CD8-positive, alpha-beta memory T cell (primary cell): ENCODE results near the gene GNG7. TPM values are rescaled to one million over a fixed set of nuclear protein-coding genes. Genes with fewer than 3 reads are reported as not detected.
"Not testable (repeated sequence)": the region's sequence is repeated elsewhere in the genome, so short reads cannot be mapped to it uniquely, and the experiment has no call there.

Experiments used
- CTCF ChIA-PET: fragments of 350-600 bp; sonication (Branson Sonifier 250); formaldehyde crosslinking; loops from one replicate; lab custom pipeline; 2021; ENCODE audit warnings: antibody characterized with exemption; lab: Charles Lee
- POLR2A ChIA-PET: fragments of 350-600 bp; sonication (Branson Sonifier 250); formaldehyde crosslinking; loops from one replicate; lab custom pipeline; 2021; ENCODE audit warnings: antibody characterized with exemption; lab: Charles Lee
- DNase-seq, 5 donors: peaks; one replicate each; pipeline versions ENCODE4 v3.0.0 to v3.0.0-alpha.2; 2020 to 2022; ENCODE audit warnings: mixed read lengths in 1 of 5
- H3K27ac ChIP-seq: one replicate; pipeline ENCODE4 v1.7.0; 2013; ENCODE audit warnings: low read depth, mild to moderate bottlenecking, low read length, moderate library complexity
- H3K27me3 ChIP-seq: 2 replicates; pipeline ENCODE4 v1.7.0; 2013; ENCODE audit warnings: low read length, mild to moderate bottlenecking; ENCODE audit not compliant: insufficient read depth, poor library complexity, severe bottlenecking
- H3K36me3 ChIP-seq: 2 replicates; pipeline ENCODE4 v1.7.0; 2013; ENCODE audit warnings: mild to moderate bottlenecking, low read length, moderate library complexity; ENCODE audit not compliant: insufficient read depth
- H3K4me1 ChIP-seq: 2 replicates; pipeline ENCODE4 v1.7.0; 2013; ENCODE audit warnings: mild to moderate bottlenecking, low read length, moderate library complexity; ENCODE audit not compliant: insufficient read depth
- H3K4me3 ChIP-seq: 2 replicates; pipeline ENCODE4 v1.7.0; 2013; ENCODE audit warnings: mild to moderate bottlenecking, low read length
- H3K9me3 ChIP-seq: 2 replicates; pipeline ENCODE4 v1.7.0; 2013; ENCODE audit warnings: mild to moderate bottlenecking, low read length
- H3K27ac Mint-ChIP-seq, 8 donors: one replicate each; pipeline ENCODE4 v1.8.0; 2020 to 2021; ENCODE audit warnings: mixed read lengths in 8 of 8, mild to moderate bottlenecking in 6 of 8, inconsistent platforms in 3 of 8, moderate library complexity in 3 of 8
- H3K27me3 Mint-ChIP-seq, 2 donors: one replicate each; pipeline ENCODE4 v1.8.0; 2020 to 2021; ENCODE audit warnings: mixed read lengths in 2 of 2, mild to moderate bottlenecking in 1 of 2, moderate library complexity in 1 of 2
- H3K36me3 Mint-ChIP-seq, 3 donors: one replicate each; pipeline ENCODE4 v1.8.0; 2020 to 2021; ENCODE audit warnings: mixed read lengths in 3 of 3, inconsistent platforms in 1 of 3, mild to moderate bottlenecking in 1 of 3
- H3K4me1 Mint-ChIP-seq, 3 donors: one replicate each; pipeline ENCODE4 v1.8.0; 2020 to 2021; ENCODE audit warnings: mixed read lengths in 3 of 3, inconsistent platforms in 1 of 3, mild to moderate bottlenecking in 1 of 3
- H3K4me3 Mint-ChIP-seq, 7 donors: one replicate each; pipeline ENCODE4 v1.8.0; 2020 to 2021; ENCODE audit warnings: mixed read lengths in 7 of 7, mild to moderate bottlenecking in 6 of 7, moderate library complexity in 4 of 7, inconsistent platforms in 2 of 7
- H3K9me3 Mint-ChIP-seq, 5 donors: one replicate each; pipeline ENCODE4 v1.8.0; 2020 to 2022; ENCODE audit warnings: mixed read lengths in 5 of 5, mild to moderate bottlenecking in 3 of 5, moderate library complexity in 2 of 5, inconsistent platforms in 1 of 5
- polyA plus RNA-seq: library from polyadenylated mRNA; unstranded; fragments of 300-500 nt; fragmentation: Illumina TruSeq; gene quantifications from one replicate; pipeline ENCODE4 v1.2.3, GENCODE V29; 2021
- total RNA-seq, 2 experiments: library from RNA; stranded (reverse); gene quantifications; one replicate each; pipeline ENCODE4 v1.2.3, GENCODE V29; 2021

GNG7 gene
- total and polyA plus RNA-seq, 3 experiments from 2014 or later: 0.40 to 1.2 (median 0.53) TPM

- H3K4me3 Mint-ChIP-seq: peak overlapping the region in 1 of 7 donors; percentile 83
- Histone ChIP-seq H3K36me3 (no peaks in the 10 kb centered on the region), H3K9me3 (peaks cover 6% of the 10 kb centered on the region), H3K4me1 (no peaks in the 10 kb centered on the region), H3K4me3 (no peak overlapping the region), H3K27me3 (peaks cover 20% of the 10 kb centered on the region), H3K27ac (no peak overlapping the region)
- peaks cover 0 to 8% (median 3%) of the 10 kb centered on the region in 3 donors for H3K4me1 Mint-ChIP-seq
- no peak overlapping the region for H3K27ac Mint-ChIP-seq
- H3K27me3 Mint-ChIP-seq: peaks cover 25 to 35% of the 10 kb centered on the region in 2 donors
- ChIA-PET POLR2A (no interaction called here), CTCF (no interaction called here)
- no peak for DNase-seq
- H3K9me3 Mint-ChIP-seq: peaks cover 0 to 10% (median 2%) of the 10 kb centered on the region in 5 donors
- peaks cover 0 to 9% (median 0%) of the 10 kb centered on the region in 3 donors for H3K36me3 Mint-ChIP-seq
These were observed 16.8 kb upstream of the GNG7 start for GRCh38 chr19:2719232-2719735.

GRCh38 chr19:2717638-2718541 lies 15.4 kb upstream of the GNG7 start:
- Mint-ChIP-seq H3K4me3 (peak overlapping the region in 1 of 7 donors; percentile 27), H3K27me3 (peaks cover 19 to 31% of the 10 kb centered on the region in 2 donors), H3K4me1 (peaks cover 0 to 8% (median 3%) of the 10 kb centered on the region in 3 donors), H3K27ac (no peak overlapping the region), H3K9me3 (peaks cover 0 to 10% (median 2%) of the 10 kb centered on the region in 5 donors), H3K36me3 (peaks cover 0 to 9% (median 0%) of the 10 kb centered on the region in 3 donors)
- ChIA-PET CTCF (no interaction called here), POLR2A (no interaction called here)
- Histone ChIP-seq H3K27ac (no peak overlapping the region), H3K9me3 (peaks cover 6% of the 10 kb centered on the region), H3K27me3 (peaks cover 17% of the 10 kb centered on the region), H3K4me1 (no peaks in the 10 kb centered on the region), H3K4me3 (no peak overlapping the region), H3K36me3 (no peaks in the 10 kb centered on the region)
- DNase-seq: no peak

GRCh38 chr19:2716722-2717637 lies 14.5 kb upstream of the GNG7 start:
- H3K4me3 Mint-ChIP-seq: no peak overlapping the region
- peaks cover 6% of the 10 kb centered on the region for H3K9me3 ChIP-seq
- H3K36me3 ChIP-seq: no peaks in the 10 kb centered on the region
- H3K9me3 Mint-ChIP-seq: peaks cover 0 to 10% (median 2%) of the 10 kb centered on the region in 5 donors
- no peak overlapping the region for H3K27ac Mint-ChIP-seq
- H3K27me3 ChIP-seq: peaks cover 11% of the 10 kb centered on the region
- ChIA-PET CTCF (no interaction called here), POLR2A (no interaction called here)
- peaks cover 0 to 8% (median 3%) of the 10 kb centered on the region in 3 donors for H3K4me1 Mint-ChIP-seq
- no peak overlapping the region for H3K27ac ChIP-seq
- peaks cover 17 to 32% of the 10 kb centered on the region in 2 donors for H3K27me3 Mint-ChIP-seq
- no peak overlapping the region for H3K4me3 ChIP-seq
- DNase-seq: no peak
- H3K36me3 Mint-ChIP-seq: peaks cover 0 to 9% (median 0%) of the 10 kb centered on the region in 3 donors
- no peaks in the 10 kb centered on the region for H3K4me1 ChIP-seq

GRCh38 chr19:2716275-2716650 lies 13.8 kb upstream of the GNG7 start:
- H3K9me3 Mint-ChIP-seq: peaks cover 0 to 10% (median 2%) of the 10 kb centered on the region in 5 donors
- peaks cover 6% of the 10 kb centered on the region for H3K9me3 ChIP-seq
- H3K27me3 Mint-ChIP-seq: peaks cover 15 to 31% of the 10 kb centered on the region in 2 donors
- POLR2A ChIA-PET: no interaction called here
- no peak overlapping the region for H3K4me3 Mint-ChIP-seq
- H3K4me3 ChIP-seq: no peak overlapping the region
- peaks cover 0 to 8% (median 3%) of the 10 kb centered on the region in 3 donors for H3K4me1 Mint-ChIP-seq
- peaks cover 6% of the 10 kb centered on the region for H3K27me3 ChIP-seq
- DNase-seq: no peak
- no peak overlapping the region for H3K27ac ChIP-seq
- no peaks in the 10 kb centered on the region for H3K36me3 ChIP-seq
- CTCF ChIA-PET: no interaction called here
- no peaks in the 10 kb centered on the region for H3K4me1 ChIP-seq
- peaks cover 0 to 9% (median 0%) of the 10 kb centered on the region in 3 donors for H3K36me3 Mint-ChIP-seq
- no peak overlapping the region for H3K27ac Mint-ChIP-seq

GRCh38 chr19:2715470-2716274 lies 13.2 kb upstream of the GNG7 start:
- Mint-ChIP-seq H3K27me3 (peaks cover 15 to 31% of the 10 kb centered on the region in 2 donors), H3K36me3 (peaks cover 0 to 9% (median 0%) of the 10 kb centered on the region in 3 donors), H3K9me3 (peaks cover 0 to 10% (median 2%) of the 10 kb centered on the region in 5 donors), H3K4me1 (peaks cover 0 to 8% (median 3%) of the 10 kb centered on the region in 3 donors), H3K4me3 (no peak overlapping the region), H3K27ac (peak overlapping the region in 1 of 8 donors; percentile 41)
- DNase-seq: no peak
- Histone ChIP-seq H3K27ac (no peak overlapping the region), H3K4me1 (no peaks in the 10 kb centered on the region), H3K36me3 (no peaks in the 10 kb centered on the region), H3K9me3 (peaks cover 6% of the 10 kb centered on the region), H3K27me3 (peaks cover 6% of the 10 kb centered on the region), H3K4me3 (no peak overlapping the region)
- POLR2A ChIA-PET: no interaction called here
- CTCF ChIA-PET: no interaction called here

GRCh38 chr19:2714531-2715269 lies 12.2 kb upstream of the GNG7 start:
- no peaks in the 10 kb centered on the region for H3K27me3 ChIP-seq
- Mint-ChIP-seq H3K27me3 (peaks cover 13 to 28% of the 10 kb centered on the region in 2 donors), H3K9me3 (peaks cover 0 to 10% (median 2%) of the 10 kb centered on the region in 5 donors), H3K4me1 (peaks cover 0 to 9% (median under 1%) of the 10 kb centered on the region in 3 donors), H3K4me3 (no peak overlapping the region), H3K27ac (no peak overlapping the region), H3K36me3 (peaks cover 0 to 9% (median 0%) of the 10 kb centered on the region in 3 donors)
- no peak overlapping the region for H3K27ac ChIP-seq
- no peaks in the 10 kb centered on the region for H3K36me3 ChIP-seq
- peak in 1 of 5 donors; percentile 41 for DNase-seq
- H3K9me3 ChIP-seq: peaks cover 6% of the 10 kb centered on the region
- CTCF ChIA-PET: no interaction called here
- H3K4me3 ChIP-seq: no peak overlapping the region
- POLR2A ChIA-PET: no interaction called here
- H3K4me1 ChIP-seq: no peaks in the 10 kb centered on the region

- DNase-seq, H3K36me3 Mint-ChIP-seq, H3K9me3 Mint-ChIP-seq, H3K4me3 Mint-ChIP-seq, H3K27me3 ChIP-seq, H3K4me1 Mint-ChIP-seq, CTCF ChIA-PET, H3K4me1 ChIP-seq, POLR2A ChIA-PET, H3K27ac Mint-ChIP-seq, H3K36me3 ChIP-seq, H3K4me3 ChIP-seq, H3K27ac ChIP-seq, H3K9me3 ChIP-seq: not testable (repeated sequence)
- peaks cover 10 to 22% of the 10 kb centered on the region in 2 donors for H3K27me3 Mint-ChIP-seq
These were observed 11.6 kb upstream of the GNG7 start for GRCh38 chr19:2714102-2714501.
